Sigmoid colon (tissue), 4 donors: ENCODE measurements around the gene ZNF473.
"Not testable (repeated sequence)": the region's sequence is repeated elsewhere in the genome, so short reads cannot be mapped to it uniquely, and the experiment has no call there.

Source experiments
- CTCF ChIP-seq, 4 experiments: fragments of 450-650 bp in 3 of 4; fragments of 200-600 bp in 1 of 4; IDR thresholded peaks; one replicate each; pipeline ENCODE4 v1.5.1; 2016 to 2019; ENCODE audit warnings: antibody characterized with exemption in 4 of 4, mild to moderate bottlenecking in 3 of 4, moderate library complexity in 2 of 4
- EP300 ChIP-seq, 4 donors: sonication (generic); formaldehyde crosslinking; IDR thresholded peaks; one replicate each; pipeline ENCODE4 v1.6.1; 2017; ENCODE audit warnings: antibody characterized with exemption in 4 of 4
- POLR2A ChIP-seq, 2 donors: fragments of 450-650 bp; IDR thresholded peaks; one replicate each; pipeline ENCODE4 v1.6.1; 2016; ENCODE audit warnings: antibody characterized with exemption in 2 of 2, mild to moderate bottlenecking in 2 of 2, moderate library complexity in 2 of 2

- not testable (repeated sequence) for TF ChIP-seq CTCF, POLR2A, EP300 (IDR thresholded peaks at IDR 0.05)
Observed at GRCh38 chr19:50092597-50092996, 66.8 kb downstream of the ZNF473 start.
